KMS-11 (cell line): ENCODE measurements around the gene CLTC.
"Not testable (repeated sequence)": the region's sequence is repeated elsewhere in the genome, so short reads cannot be mapped to it uniquely, and the experiment has no call there.

Experiments used
- H2AFZ ChIP-seq: fragments of 200-600 bp; sonication (generic); 2 replicates; pipeline ENCODE4 v1.6.1; 2016; ENCODE audit warnings: antibody characterized with exemption, mixed run types, low read depth
- H3K27ac ChIP-seq: fragments of 200-600 bp; sonication (generic); 2 replicates; pipeline ENCODE4 v1.6.1; 2016; ENCODE audit warnings: mild to moderate bottlenecking, mixed run types
- H3K27me3 ChIP-seq: fragments of 200-600 bp; sonication (generic); 2 replicates; pipeline ENCODE4 v1.6.1; 2017; ENCODE audit warnings: mild to moderate bottlenecking, low read depth, mixed run types, moderate library complexity; ENCODE audit not compliant: insufficient read depth
- H3K36me3 ChIP-seq: fragments of 200-600 bp; sonication (generic); 2 replicates; pipeline ENCODE4 v1.6.1; 2017; ENCODE audit warnings: mild to moderate bottlenecking, mixed run types; ENCODE audit not compliant: insufficient read depth
- H3K4me1 ChIP-seq: fragments of 200-600 bp; sonication (generic); 2 replicates; pipeline ENCODE4 v1.6.1; 2016; ENCODE audit warnings: mild to moderate bottlenecking, low read depth, mixed run types; ENCODE audit not compliant: poor library complexity, severe bottlenecking
- H3K4me2 ChIP-seq: fragments of 200-600 bp; sonication (generic); 2 replicates; pipeline ENCODE4 v1.7.0; 2016; ENCODE audit warnings: mild to moderate bottlenecking, mixed run types
- H3K4me3 ChIP-seq: fragments of 200-600 bp; sonication (generic); IDR thresholded peaks from 2 replicates; pipeline ENCODE4 v1.6.1; 2017; ENCODE audit warnings: low read depth, low read length, mixed read lengths; ENCODE audit not compliant: insufficient read depth
- H3K79me2 ChIP-seq: fragments of 200-600 bp; sonication (generic); 2 replicates; pipeline ENCODE4 v1.6.1; 2016; ENCODE audit warnings: low read depth, mixed run types; ENCODE audit not compliant: insufficient read depth
- H3K9ac ChIP-seq: fragments of 200-600 bp; sonication (generic); 2 replicates; pipeline ENCODE4 v1.6.1; 2016; ENCODE audit warnings: mild to moderate bottlenecking, mixed run types
- H4K20me1 ChIP-seq: fragments of 200-600 bp; sonication (generic); 2 replicates; pipeline ENCODE4 v1.6.1; 2016; ENCODE audit warnings: mild to moderate bottlenecking, mixed run types; ENCODE audit not compliant: insufficient read depth
- CTCF ChIP-seq: fragments of 200-600 bp; sonication (generic); conservative IDR thresholded peaks from 2 replicates; pipeline ENCODE4 v1.6.1; 2017; ENCODE audit warnings: low read depth, mild to moderate bottlenecking, antibody characterized with exemption, low read length, moderate library complexity, mixed read lengths

CLTC gene

DNA sequence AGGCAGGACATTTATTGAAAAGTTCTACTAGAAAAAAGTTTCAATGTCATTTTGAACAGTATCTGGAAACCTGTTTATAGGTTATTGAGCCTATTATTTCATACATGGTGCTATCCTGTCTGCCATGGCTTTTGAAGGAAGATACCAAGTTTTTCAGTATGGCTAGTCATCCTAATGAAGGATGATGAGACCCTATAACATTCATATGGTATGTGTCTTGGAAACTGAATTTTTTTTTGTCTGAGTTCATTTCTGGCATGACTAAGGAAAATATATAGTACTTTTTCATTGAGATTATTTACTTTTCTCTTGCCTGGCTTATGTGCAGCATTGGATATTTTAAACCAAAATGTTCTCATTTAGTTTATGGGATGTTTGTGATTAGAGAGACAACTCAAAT lies 30.2 kb downstream of the CLTC start:
- H2AFZ ChIP-seq: no peak overlapping the region
- no peak for TF ChIP-seq CTCF
- H3K79me2 ChIP-seq: peaks cover 67% of the 10 kb centered on the region
- H3K4me1 ChIP-seq: no peaks in the 10 kb centered on the region
- no peaks in the 10 kb centered on the region for H3K27me3 ChIP-seq
- H3K9ac ChIP-seq: no peak overlapping the region
- H3K36me3 ChIP-seq: peaks cover 25% of the 10 kb centered on the region; the same call in 1 of the 2 replicates
- H4K20me1 ChIP-seq: 0 out of 2 replicates have a peak, but pooled peaks cover 9% of the 10 kb centered on the region
- no peak overlapping the region for H3K27ac ChIP-seq
- no peak overlapping the region for H3K4me3 ChIP-seq
- H3K4me2 ChIP-seq: no peak overlapping the region

DNA sequence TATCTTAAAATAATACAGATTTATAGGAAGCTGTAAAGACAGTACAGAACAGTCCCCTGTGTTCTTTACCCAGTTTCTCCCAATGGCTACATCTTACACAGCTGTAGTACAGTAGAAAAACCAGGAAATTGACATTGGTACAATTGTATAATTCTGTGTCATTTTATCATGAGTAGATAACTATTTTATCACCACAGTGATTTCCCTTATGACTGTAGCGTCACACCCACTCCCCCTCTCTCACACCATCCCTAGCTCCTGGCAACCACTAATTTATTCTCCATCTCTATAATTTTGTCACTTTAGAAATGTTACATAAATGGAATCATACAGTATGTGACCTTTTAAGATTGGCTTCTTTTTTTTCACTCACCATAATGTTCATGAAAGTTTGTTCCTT lies 30.9 kb downstream of the CLTC start:
- Histone ChIP-seq H3K27ac (no peak overlapping the region), H3K36me3 (peaks cover 25% of the 10 kb centered on the region; the same call in 1 of the 2 replicates), H3K79me2 (peaks cover 64% of the 10 kb centered on the region; the same call in 1 of the 2 replicates), H4K20me1 (0 out of 2 replicates have a peak, but pooled peaks cover 9% of the 10 kb centered on the region), H3K4me1 (no peaks in the 10 kb centered on the region), H3K4me2 (no peak overlapping the region), H3K4me3 (no peak overlapping the region), H3K9ac (no peak overlapping the region), H2AFZ (no peak overlapping the region), H3K27me3 (no peaks in the 10 kb centered on the region)
- TF ChIP-seq CTCF: no peak

DNA sequence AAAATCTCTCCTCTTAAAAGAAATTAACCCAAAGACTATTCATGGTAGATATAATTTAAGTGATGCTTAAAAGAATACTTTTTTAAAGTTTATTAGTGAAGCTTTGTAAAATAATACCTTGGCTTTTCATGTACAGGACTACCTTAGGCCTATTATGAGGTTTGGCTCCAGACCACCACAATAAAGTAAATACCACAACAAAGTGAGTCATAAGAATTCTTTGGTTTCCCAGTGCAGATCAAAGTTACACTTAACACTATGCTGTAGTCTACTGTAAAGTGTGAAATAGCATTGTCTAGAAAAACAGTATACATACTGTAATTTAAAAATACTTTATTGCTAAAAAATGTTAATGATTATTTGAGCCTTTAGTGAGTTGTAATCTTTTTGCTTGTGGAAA lies 31.7 kb downstream of the CLTC start:
- 0 out of 2 replicates have a peak, but pooled peaks cover 9% of the 10 kb centered on the region for H4K20me1 ChIP-seq
- TF ChIP-seq CTCF: no peak
- no peaks in the 10 kb centered on the region for H3K27me3 ChIP-seq
- no peak overlapping the region for H2AFZ ChIP-seq
- H3K4me1 ChIP-seq: no peaks in the 10 kb centered on the region
- H3K4me2 ChIP-seq: no peak overlapping the region
- no peak overlapping the region for H3K9ac ChIP-seq
- peaks cover 25% of the 10 kb centered on the region; the same call in 1 of the 2 replicates for H3K36me3 ChIP-seq
- no peak overlapping the region for H3K27ac ChIP-seq
- peaks cover 57% of the 10 kb centered on the region; the same call in 1 of the 2 replicates for H3K79me2 ChIP-seq
- no peak overlapping the region for H3K4me3 ChIP-seq

GRCh38 chr17:59652119-59652518 lies 32.4 kb downstream of the CLTC start:
- no peak for TF ChIP-seq CTCF
- peaks cover 51% of the 10 kb centered on the region; the same call in 1 of the 2 replicates for H3K79me2 ChIP-seq
- H3K4me3 ChIP-seq: no peak overlapping the region
- H3K4me1 ChIP-seq: no peaks in the 10 kb centered on the region
- H3K27me3 ChIP-seq: no peaks in the 10 kb centered on the region
- no peak overlapping the region for H3K4me2 ChIP-seq
- no peak overlapping the region for H3K27ac ChIP-seq
- peaks cover 25% of the 10 kb centered on the region; the same call in 1 of the 2 replicates for H3K36me3 ChIP-seq
- H2AFZ ChIP-seq: no peak overlapping the region
- no peak overlapping the region for H3K9ac ChIP-seq
- 0 out of 2 replicates have a peak, but pooled peaks cover 3% of the 10 kb centered on the region for H4K20me1 ChIP-seq

GRCh38 chr17:59656624-59657023 lies 36.9 kb downstream of the CLTC start:
- not testable (repeated sequence) for H3K27ac ChIP-seq, H4K20me1 ChIP-seq, H3K4me2 ChIP-seq, H3K4me3 ChIP-seq, H3K4me1 ChIP-seq, H2AFZ ChIP-seq, H3K9ac ChIP-seq, H3K27me3 ChIP-seq
- Histone ChIP-seq H3K79me2 (peaks cover 21% of the 10 kb centered on the region; the same call in 1 of the 2 replicates), H3K36me3 (peaks cover 11% of the 10 kb centered on the region; the same call in 1 of the 2 replicates)
